Epithelial cell of umbilical artery (primary cell): Measurements from ENCODE around the gene STX5. TPM values are rescaled to one million over a fixed set of nuclear protein-coding genes. Genes with fewer than 3 reads are reported as not detected.

Experiments used
- total RNA-seq: library from RNA; depleted of rRNA; stranded (reverse); fragments of >200 nt; gene quantifications from 2 replicates; pipeline ENCODE4 v1.2.3, GENCODE V29; 2014

The STX5 gene
- 27.7 and 36.1 TPM in 2 replicates for total RNA-seq

GRCh38 chr11:62831520-62832335 is at the start of gene STX5:
Gene STX5 (minus strand): TSS chr11:62832051. CDS start chr11:62831243, 808 bp downstream.

GRCh38 chr11:62880803-62881578 is 49.1 kb upstream of the STX5 start, which contains the start of gene SLC3A2:
Gene SLC3A2 (plus strand): TSS chr11:62880896. CDS start chr11:62881024, 128 bp downstream.

GRCh38 chr11:62839050-62839945 is 7.4 kb upstream of the STX5 start, which contains the start of gene WDR74:
Gene WDR74 (minus strand): TSS chr11:62839590. CDS start chr11:62839570, 20 bp downstream.

GRCh38 chr11:62832336-62833234 is 734 bp upstream of the STX5 start, which contains the start of gene TEX54:
Gene TEX54 (minus strand): TSS chr11:62832841.

GRCh38 chr11:62805076-62805892 is 26.6 kb downstream of the STX5 start, which contains the start of gene NXF1:
Gene NXF1 (minus strand): TSS chr11:62805440. CDS start chr11:62805356, 84 bp downstream.

GRCh38 chr11:62791501-62792201 is 40.2 kb downstream of the STX5 start, which contains the start of gene TMEM223:
Gene TMEM223 (minus strand): TSS chr11:62792006. CDS start chr11:62791994, 12 bp downstream.

GRCh38 chr11:62787005-62787759 is 44.7 kb downstream of the STX5 start, which contains the start of gene TMEM179B:
Gene TMEM179B (plus strand): TSS chr11:62787402. CDS start chr11:62787432, 30 bp downstream.

GRCh38 chr11:62771144-62772021 is 60.5 kb downstream of the STX5 start, which contains the start of gene TAF6L:
Gene TAF6L (plus strand): TSS chr11:62771396. CDS start chr11:62775784, 4,388 bp downstream.

Other genes with a start within 250 kb of the STX5 start
- 6.8 and 13.5 TPM in 2 replicates for gene TUT1, start 240.5 kb downstream of the STX5 start, total RNA-seq
- 186 and 207 TPM in 2 replicates for gene MTA2, start 230.2 kb downstream of the STX5 start, total RNA-seq
- gene EML3, start 219.3 kb downstream of the STX5 start, total RNA-seq, result 27.3 and 30.1 TPM in 2 replicates
- 5.3 and 5.8 TPM in 2 replicates for gene ROM1, start 218.8 kb downstream of the STX5 start, total RNA-seq
- gene B3GAT3, start 210.1 kb downstream of the STX5 start, total RNA-seq, result 20.1 and 28.7 TPM in 2 replicates
- gene GANAB, start 185.4 kb downstream of the STX5 start, total RNA-seq, result 213 and 230 TPM in 2 replicates
- 22.8 and 24.4 TPM in 2 replicates for gene INTS5, start 178.7 kb downstream of the STX5 start, total RNA-seq
- 38.7 and 44.4 TPM in 2 replicates for gene C11orf98, start 166.8 kb downstream of the STX5 start, total RNA-seq
- 3.6 and 13.3 TPM in 2 replicates for gene CSKMT, start 166.7 kb downstream of the STX5 start, total RNA-seq
- 9.7 and 11.2 TPM in 2 replicates for gene UQCC3, start 160.4 kb downstream of the STX5 start, total RNA-seq
- gene LBHD1, start 159.8 kb downstream of the STX5 start, total RNA-seq, result 4.2 and 5.5 TPM in 2 replicates
- 137 and 210 TPM in 2 replicates for gene UBXN1, start 153.0 kb downstream of the STX5 start, total RNA-seq
- gene LRRN4CL, start 142.5 kb downstream of the STX5 start, total RNA-seq, result under 0.01 and 0.30 TPM in 2 replicates
- 20.2 and 24.0 TPM in 2 replicates for gene BSCL2, start 124.6 kb downstream of the STX5 start, total RNA-seq
- 0.32 TPM in 1 of 2 replicates, not detected in the other for gene GNG3, start 124.4 kb downstream of the STX5 start, total RNA-seq
- gene HNRNPUL2, start 104.6 kb downstream of the STX5 start, total RNA-seq, result 5.8 and 11.9 TPM in 2 replicates
- gene TTC9C, start 103.6 kb downstream of the STX5 start, total RNA-seq, result 34.4 and 38.9 TPM in 2 replicates
- 10.9 and 11.4 TPM in 2 replicates for gene ZBTB3, start 77.9 kb downstream of the STX5 start, total RNA-seq
- 86.7 and 113 TPM in 2 replicates for gene POLR2G, start 70.5 kb downstream of the STX5 start, total RNA-seq
- 19.8 and 26.7 TPM in 2 replicates for gene TAF6L, start 60.7 kb downstream of the STX5 start, total RNA-seq
- gene TMEM179B, start 44.6 kb downstream of the STX5 start, total RNA-seq, result 22.5 and 26.6 TPM in 2 replicates
- 13.4 and 21.8 TPM in 2 replicates for gene TMEM223, start 40.0 kb downstream of the STX5 start, total RNA-seq
- 16.6 and 26.3 TPM in 2 replicates for gene NXF1, start 26.6 kb downstream of the STX5 start, total RNA-seq
- not detected in 2 replicates for gene TEX54, start 790 bp upstream of the STX5 start, total RNA-seq
- 70.8 and 74.3 TPM in 2 replicates for gene WDR74, start 7.5 kb upstream of the STX5 start, total RNA-seq
- 146 and 249 TPM in 2 replicates for gene SLC3A2, start 48.8 kb upstream of the STX5 start, total RNA-seq
- not detected in 2 replicates for gene CHRM1, start 89.3 kb upstream of the STX5 start, total RNA-seq
- gene SLC22A6, start 152.9 kb upstream of the STX5 start, total RNA-seq, result not detected in 2 replicates
- not detected in 2 replicates for gene SLC22A8, start 183.8 kb upstream of the STX5 start, total RNA-seq